ENCODE measurements around the gene TAS2R14.

The TAS2R14 gene

GRCh38 chr12:10966314-10966713, 27.3 kb upstream of the TAS2R14 start:
- no peak overlapping the region for H3K4me3 ChIP-seq (ENCODE audit: low read depth, low read length)
- ChIA-PET CTCF (interaction anchor here (1.1 kb wide), 1 partner anchor 233 kb away, joined by 3 read pairs; no protein-coding TSS in a partner anchor), POLR2A (no interaction called here)
- TF ChIP-seq, protein P1, sequence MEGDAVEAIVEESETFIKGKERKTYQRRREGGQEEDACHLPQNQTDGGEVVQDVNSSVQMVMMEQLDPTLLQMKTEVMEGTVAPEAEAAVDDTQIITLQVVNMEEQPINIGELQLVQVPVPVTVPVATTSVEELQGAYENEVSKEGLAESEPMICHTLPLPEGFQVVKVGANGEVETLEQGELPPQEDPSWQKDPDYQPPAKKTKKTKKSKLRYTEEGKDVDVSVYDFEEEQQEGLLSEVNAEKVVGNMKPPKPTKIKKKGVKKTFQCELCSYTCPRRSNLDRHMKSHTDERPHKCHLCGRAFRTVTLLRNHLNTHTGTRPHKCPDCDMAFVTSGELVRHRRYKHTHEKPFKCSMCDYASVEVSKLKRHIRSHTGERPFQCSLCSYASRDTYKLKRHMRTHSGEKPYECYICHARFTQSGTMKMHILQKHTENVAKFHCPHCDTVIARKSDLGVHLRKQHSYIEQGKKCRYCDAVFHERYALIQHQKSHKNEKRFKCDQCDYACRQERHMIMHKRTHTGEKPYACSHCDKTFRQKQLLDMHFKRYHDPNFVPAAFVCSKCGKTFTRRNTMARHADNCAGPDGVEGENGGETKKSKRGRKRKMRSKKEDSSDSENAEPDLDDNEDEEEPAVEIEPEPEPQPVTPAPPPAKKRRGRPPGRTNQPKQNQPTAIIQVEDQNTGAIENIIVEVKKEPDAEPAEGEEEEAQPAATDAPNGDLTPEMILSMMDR (IDR thresholded peaks at IDR 0.05; ENCODE audit: insufficient read depth, low read length, missing control alignments): no peak
- no peak for DNase-seq (ENCODE audit: low read depth, low spot score)

- DNase-seq (ENCODE audit: low read depth, low spot score): no peak
- no peak overlapping the region for H3K4me3 ChIP-seq (ENCODE audit: low read depth, low read length)
- TF ChIP-seq, protein P1 (IDR thresholded peaks at IDR 0.05; ENCODE audit: insufficient read depth, low read length, missing control alignments): no peak
- ChIA-PET CTCF (interaction anchor here (1.1 kb wide), 1 partner anchor 234 kb away, joined by 3 read pairs; no protein-coding TSS in a partner anchor), POLR2A (no interaction called here)
These were observed 26.4 kb upstream of the TAS2R14 start for GRCh38 chr12:10965476-10965875.

DNA sequence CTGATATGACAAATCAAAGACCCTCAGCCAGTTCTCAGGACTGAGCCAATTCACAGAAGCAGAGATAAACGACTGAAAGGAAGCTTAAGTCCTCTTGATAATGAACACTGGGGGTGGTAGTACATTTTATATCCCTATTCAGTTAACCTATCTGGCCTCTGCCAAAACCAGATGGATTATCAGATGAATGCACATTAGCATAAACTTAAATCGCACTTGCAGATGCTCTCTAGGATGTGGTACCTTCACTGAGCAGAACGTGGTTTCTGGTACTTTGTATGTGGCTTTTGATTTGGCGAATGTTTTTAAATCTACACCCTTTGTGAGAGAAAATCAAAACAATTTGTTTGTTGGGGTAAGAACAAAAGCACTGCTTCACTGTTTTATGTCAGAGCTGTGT, 21.1 kb upstream of the TAS2R14 start:
- no peak for DNase-seq (ENCODE audit: low read depth, low spot score)
- POLR2A ChIA-PET: no interaction called here
- no peak overlapping the region for H3K4me3 ChIP-seq (ENCODE audit: low read depth, low read length)
- CTCF ChIA-PET: no interaction called here
- TF ChIP-seq, protein P1 (IDR thresholded peaks at IDR 0.05; ENCODE audit: insufficient read depth, low read length, missing control alignments): no peak

DNA sequence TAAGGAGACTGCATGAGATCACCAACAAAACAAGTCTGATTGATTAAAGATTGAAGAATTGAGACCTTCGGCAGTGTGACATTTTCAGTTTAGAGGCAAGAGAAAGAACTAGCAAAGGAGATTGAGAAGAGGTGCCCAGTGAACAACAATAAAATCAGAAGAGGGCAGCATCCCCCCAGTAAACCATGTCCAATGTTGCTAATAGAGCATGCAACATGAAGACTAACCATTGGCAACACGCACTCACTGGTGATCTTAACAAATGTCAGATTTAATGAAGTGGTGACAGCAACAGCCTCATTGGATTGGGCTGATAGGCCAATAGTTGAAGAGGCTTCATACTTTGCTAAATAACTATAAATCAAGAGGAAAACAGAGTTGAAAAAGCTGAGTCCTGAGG, 20.7 kb upstream of the TAS2R14 start:
- ChIA-PET POLR2A (no interaction called here), CTCF (no interaction called here)
- TF ChIP-seq, protein P1 (IDR thresholded peaks at IDR 0.05; ENCODE audit: insufficient read depth, low read length, missing control alignments): no peak
- no peak overlapping the region for H3K4me3 ChIP-seq (ENCODE audit: low read depth, low read length)
- no peak for DNase-seq (ENCODE audit: low read depth, low spot score)

DNA sequence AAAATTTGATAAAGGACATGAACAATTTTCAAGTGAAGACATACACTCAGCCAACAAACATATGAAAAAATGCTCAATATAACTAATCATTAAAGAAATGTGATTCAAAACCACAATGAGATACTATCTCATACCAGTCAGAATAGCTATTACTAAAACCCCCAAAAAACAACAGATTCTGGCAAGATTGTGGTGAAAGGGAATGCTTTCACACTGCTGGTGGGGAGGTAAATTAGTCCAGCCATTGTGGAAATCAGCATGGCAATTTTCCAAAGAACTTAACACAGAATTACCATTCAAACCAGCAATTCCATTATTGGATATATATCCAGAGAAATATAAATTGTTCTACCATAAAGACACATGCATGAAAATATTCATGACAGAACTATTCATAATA, 18.7 kb upstream of the TAS2R14 start:
- TF ChIP-seq, protein P1 (IDR thresholded peaks at IDR 0.05; ENCODE audit: insufficient read depth, low read length, missing control alignments): no peak
- CTCF ChIA-PET: no interaction called here
- POLR2A ChIA-PET: no interaction called here
- DNase-seq (ENCODE audit: low read depth, low spot score): peak; percentile 36
- no peak overlapping the region for H3K4me3 ChIP-seq (ENCODE audit: low read depth, low read length)

- ChIA-PET CTCF (interaction anchor here (0.6 kb wide), 1 partner anchor 25 kb away, joined by 3 read pairs; no protein-coding TSS in a partner anchor), POLR2A (no interaction called here)
- DNase-seq (ENCODE audit: low read depth, low spot score): no peak
- TF ChIP-seq, protein P1 (IDR thresholded peaks at IDR 0.05; ENCODE audit: insufficient read depth, low read length, missing control alignments): no peak
- no peak overlapping the region for H3K4me3 ChIP-seq (ENCODE audit: low read depth, low read length)
These were observed 17.0 kb upstream of the TAS2R14 start for GRCh38 chr12:10956085-10956484.

Measured in AG04449 (cell line).